ENCODE data around the gene BDNF. TPM values are rescaled to one million over a fixed set of nuclear protein-coding genes. Genes with fewer than 3 reads are reported as not detected.
"Not testable (repeated sequence)": the region's sequence is repeated elsewhere in the genome, so short reads cannot be mapped to it uniquely, and the experiment has no call there.

The BDNF gene
- total RNA-seq, 4 donors from 2014 or later: 0.30 TPM; not detected in 3

DNA sequence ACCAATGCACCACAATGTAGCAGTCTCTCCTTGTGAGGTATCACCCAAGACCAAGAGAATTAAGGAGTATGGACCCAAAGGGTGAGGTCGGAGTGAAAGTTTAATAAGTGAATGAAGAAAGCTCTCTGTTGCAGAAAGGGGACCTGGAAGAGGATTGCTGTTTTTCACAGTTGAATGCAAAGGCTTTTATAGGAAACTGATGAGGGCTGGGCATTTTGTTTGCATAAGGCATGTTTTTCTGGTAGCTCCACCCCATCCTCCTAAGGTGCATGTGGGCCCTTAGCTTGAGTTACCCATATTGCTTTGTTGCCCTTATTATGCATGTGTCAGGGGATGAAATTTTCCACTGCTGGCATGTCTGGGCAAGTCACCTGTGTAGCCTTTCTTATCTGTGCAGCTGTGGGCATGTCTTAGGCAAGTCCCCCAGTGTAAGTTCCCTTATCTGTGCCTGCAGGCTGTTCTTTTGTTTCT, 64.7 kb downstream of the BDNF start:
- DNase-seq (ENCODE audit: low spot score in 2 of 2): no peak
- H3K27me3 ChIP-seq: no peaks in the 10 kb centered on the region
- H3K27ac ChIP-seq: no peak overlapping the region
- H3K4me3 ChIP-seq: no peak overlapping the region
- H3K9me3 ChIP-seq: peaks cover 0 to 12% (median 0%) of the 10 kb centered on the region in 4 donors
- no peak for TF ChIP-seq EP300 (IDR thresholded peaks at IDR 0.05)
- no peak for TF ChIP-seq CTCF (IDR thresholded peaks at IDR 0.05)
- TF ChIP-seq POLR2A (IDR thresholded peaks at IDR 0.05): no peak
- H3K36me3 ChIP-seq: peaks cover 0 to 13% (median 0%) of the 10 kb centered on the region in 3 donors
- 86 to 89% methylated on average over 1 of the region's 1 CpG for WGBS, 2 donors
- no peaks in the 10 kb centered on the region for H3K4me1 ChIP-seq

DNA sequence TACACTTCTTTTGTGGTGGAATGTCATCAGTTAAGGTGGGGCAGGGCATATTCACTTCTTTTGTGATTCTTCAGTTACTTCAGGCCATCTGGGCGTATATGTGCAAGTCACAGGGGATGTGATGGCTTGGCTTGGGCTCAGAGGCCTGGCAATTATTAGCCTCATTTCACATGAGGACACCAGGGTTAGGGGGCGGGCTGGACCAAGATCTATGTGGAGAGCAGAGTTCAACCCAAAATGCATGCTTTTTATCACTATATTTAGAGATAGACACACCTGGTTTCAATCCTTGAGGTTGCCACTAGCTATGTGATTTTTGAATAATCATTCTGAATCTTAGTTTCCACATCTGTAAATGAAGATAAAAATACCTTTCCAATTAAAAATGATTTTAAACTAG, 65.5 kb downstream of the BDNF start:
- H3K27me3 ChIP-seq; H3K36me3 ChIP-seq; H3K4me3 ChIP-seq; DNase-seq (ENCODE audit: low spot score in 2 of 2); H3K27ac ChIP-seq; H3K4me1 ChIP-seq: not testable (repeated sequence)
- 71 to 92% methylated on average over 2 of the region's 2 CpGs for WGBS, 2 donors
- peaks cover 0 to 12% (median 0%) of the 10 kb centered on the region in 4 donors for H3K9me3 ChIP-seq

DNA sequence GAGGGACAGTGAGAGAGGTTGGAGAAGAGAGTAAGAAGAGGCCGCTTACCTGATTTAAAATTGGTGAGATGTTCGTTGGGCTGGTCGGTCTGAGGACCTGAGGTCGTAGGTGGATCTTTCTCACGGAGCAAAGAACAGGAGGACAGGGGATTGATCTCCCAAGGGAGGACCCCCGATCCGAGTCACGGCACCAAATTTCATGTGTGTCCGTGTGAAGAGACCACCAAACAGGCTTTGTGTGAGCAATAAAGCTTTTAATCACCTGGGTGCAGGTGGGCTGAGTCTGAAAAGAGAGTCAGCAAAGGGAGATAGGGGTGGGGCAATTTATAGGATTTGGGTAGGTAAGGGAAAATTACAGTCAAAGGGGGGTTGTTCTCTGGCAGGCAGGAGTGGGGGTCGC, 66.0 kb downstream of the BDNF start:
- not testable (repeated sequence) for DNase-seq (ENCODE audit: low spot score in 2 of 2); H3K36me3 ChIP-seq; H3K4me3 ChIP-seq; H3K4me1 ChIP-seq; H3K27me3 ChIP-seq; H3K27ac ChIP-seq
- 92 to 95% methylated on average over 10 of the region's 10 CpGs for WGBS, 2 donors
- H3K9me3 ChIP-seq: peaks cover 0 to 12% (median 0%) of the 10 kb centered on the region in 4 donors

GRCh38 chr11:27629023-27629422, 71.2 kb downstream of the BDNF start:
- not testable (repeated sequence) for H3K27ac ChIP-seq; DNase-seq (ENCODE audit: low spot score in 2 of 2); H3K27me3 ChIP-seq; H3K36me3 ChIP-seq; H3K4me3 ChIP-seq; H3K9me3 ChIP-seq; H3K4me1 ChIP-seq
- 88 to 92% methylated on average over 5 of the region's 5 CpGs for WGBS, 2 donors

DNA sequence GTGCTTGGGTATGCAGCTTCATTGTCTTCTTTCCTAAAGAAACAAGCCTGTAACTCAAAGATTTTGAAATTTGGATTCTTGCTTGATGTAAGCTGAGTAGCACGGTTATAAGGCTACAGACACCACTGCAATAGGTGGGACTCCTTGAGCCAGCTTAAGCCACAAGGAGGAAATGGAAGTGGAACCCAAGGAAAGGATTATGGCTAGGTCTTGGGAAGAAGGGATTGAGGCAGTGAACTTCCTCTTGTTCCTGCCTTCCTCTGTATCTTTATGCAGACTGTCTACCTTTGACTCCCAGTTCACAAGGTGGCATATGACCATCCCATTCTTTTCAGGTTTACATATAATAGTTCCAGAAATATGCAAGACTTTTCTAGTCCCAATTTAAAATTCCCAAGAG, 72.3 kb downstream of the BDNF start:
- no peak for DNase-seq (ENCODE audit: low spot score in 2 of 2)
- H3K4me1 ChIP-seq: no peaks in the 10 kb centered on the region

DNA sequence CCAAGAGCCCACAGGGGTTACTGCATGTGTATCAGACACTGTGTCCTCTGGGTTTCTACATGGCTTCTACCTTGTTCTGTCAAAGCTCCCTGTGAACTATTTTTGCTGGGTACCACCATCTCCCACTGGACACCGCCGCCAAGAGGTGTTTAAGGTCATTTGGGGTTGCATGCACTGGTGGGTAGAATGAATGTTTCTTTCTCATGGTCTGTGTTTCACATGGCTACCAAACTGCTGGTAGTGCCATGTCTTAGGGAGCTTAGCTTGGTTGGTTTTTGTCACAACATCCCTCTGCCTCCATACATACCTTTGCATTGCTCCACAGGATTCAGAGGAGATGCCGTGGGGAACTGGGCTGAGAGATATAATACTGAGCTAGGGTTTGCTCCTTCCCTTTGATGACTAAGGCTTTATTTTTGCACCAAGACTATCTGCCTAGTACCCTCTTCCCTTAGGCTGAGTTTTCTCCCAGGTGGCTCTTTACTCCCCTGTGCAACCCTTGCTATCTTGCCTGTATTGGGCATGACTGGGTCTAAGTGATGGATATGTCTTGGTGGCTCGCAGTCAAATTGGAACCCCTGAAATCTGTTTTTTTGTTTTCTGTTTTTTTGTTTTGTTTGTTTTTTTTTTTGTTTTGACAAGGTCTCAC, 73.2 kb downstream of the BDNF start:
- no peak overlapping the region for H3K4me3 ChIP-seq
- H3K36me3 ChIP-seq: no peaks in the 10 kb centered on the region
- DNase-seq (ENCODE audit: low spot score in 2 of 2): no peak
- H3K4me1 ChIP-seq: no peaks in the 10 kb centered on the region
- no peak for TF ChIP-seq CTCF (IDR thresholded peaks at IDR 0.05)
- TF ChIP-seq POLR2A (IDR thresholded peaks at IDR 0.05): no peak
- TF ChIP-seq EP300 (IDR thresholded peaks at IDR 0.05): no peak
- H3K9me3 ChIP-seq: no peaks in the 10 kb centered on the region
- no peaks in the 10 kb centered on the region for H3K27me3 ChIP-seq
- 91 to 94% methylated on average over 4 of the region's 4 CpGs for WGBS, 2 donors
- no peak overlapping the region for H3K27ac ChIP-seq

More for the DNA sequence above, 72.3 kb downstream of the BDNF start:
- Histone ChIP-seq H3K36me3 (no peaks in the 10 kb centered on the region), H3K27me3 (no peaks in the 10 kb centered on the region), H3K4me3 (no peak overlapping the region), H3K27ac (no peak overlapping the region), H3K9me3 (no peaks in the 10 kb centered on the region)
- no peak for TF ChIP-seq CTCF (IDR thresholded peaks at IDR 0.05)
- no peak for TF ChIP-seq EP300 (IDR thresholded peaks at IDR 0.05)
- no peak for TF ChIP-seq POLR2A (IDR thresholded peaks at IDR 0.05)
- WGBS, 2 donors: 72 to 91% methylated on average over 1 of the region's 1 CpG
